T47D (cell line): ENCODE data around the gene CCNG1.

Source experiments
- DNase-seq, 2 experiments: peaks; one replicate each; pipeline versions ENCODE4 v3.0.0 to v3.0.0-alpha.2; 2011 to 2012; ENCODE audit warnings: low read depth in 1 of 2, low spot score in 1 of 2
- JUND ChIP-seq: IDR thresholded peaks from 2 replicates; pipeline ENCODE4 v1.6.1; 2012; ENCODE audit warnings: low read depth
- in situ Hi-C: cut with HindIII; loops from 2 replicates; pipeline ENCODE4 v1.10.0; 2016; ENCODE audit warnings: low sequenced_read_pairs, low pct_unique_long_range_greater_than_20kb

The CCNG1 gene

GRCh38 chr5:163478126-163478981 lies 41.0 kb downstream of the CCNG1 start:
- no peak for TF ChIP-seq JUND
- in situ Hi-C loops: no loop called here
- no peak for DNase-seq

GRCh38 chr5:163478982-163479271 lies 41.5 kb downstream of the CCNG1 start:
- TF ChIP-seq JUND: no peak
- DNase-seq: no peak
- in situ Hi-C loops: no loop called here

- in situ Hi-C loops: no loop called here
- DNase-seq: peak in 1 of 2 experiments; percentile 57
Measured at GRCh38 chr5:163489055-163489744, 51.8 kb downstream of the CCNG1 start.

GRCh38 chr5:163489745-163490075 lies 52.3 kb downstream of the CCNG1 start:
- no peak for DNase-seq
- in situ Hi-C loops: no loop called here
- TF ChIP-seq JUND: no peak

More at GRCh38 chr5:163489055-163489744, 51.8 kb downstream of the CCNG1 start:
- no peak for TF ChIP-seq JUND
